GM23338 (cell line): ENCODE results near the gene GPATCH2. TPM values are rescaled to one million over a fixed set of nuclear protein-coding genes. Genes with fewer than 3 reads are reported as not detected.

ENCODE experiments used
- ATAC-seq: fragments of 200-7000 bp; cut with Tn5 transposase; 3 replicates; pipeline ENCODE4 v1.9.1; 2020
- DNase-seq: peaks from one replicate; pipeline ENCODE4 v3.0.0-alpha.2; 2015; ENCODE audit warnings: low spot score
- H2AFZ ChIP-seq: fragments of 200-600 bp; sonication (generic); 2 replicates; pipeline ENCODE4 v1.8.0; 2016; ENCODE audit warnings: antibody characterized with exemption, mild to moderate bottlenecking, moderate library complexity
- H3F3A ChIP-seq: fragments of 200-600 bp; sonication (generic); replicated peaks from 2 replicates; pipeline ENCODE4 v1.8.0; 2017; ENCODE audit warnings: antibody characterized with exemption, mixed run types, low read depth
- H3K27ac ChIP-seq: fragments of 200-600 bp; sonication (generic); 2 replicates; pipeline ENCODE4 v1.6.1; 2016; ENCODE audit warnings: low read depth
- H3K27me3 ChIP-seq: fragments of 200-600 bp; sonication (generic); 2 replicates; pipeline ENCODE4 v1.8.0; 2016; ENCODE audit warnings: mild to moderate bottlenecking, mixed run types, moderate library complexity; ENCODE audit not compliant: insufficient read depth
- H3K36me3 ChIP-seq: fragments of 200-600 bp; sonication (generic); 2 replicates; pipeline ENCODE4 v1.8.0; 2016; ENCODE audit warnings: mild to moderate bottlenecking; ENCODE audit not compliant: insufficient read depth
- H3K4me1 ChIP-seq: fragments of 200-600 bp; sonication (generic); 2 replicates; pipeline ENCODE4 v1.8.0; 2016; ENCODE audit warnings: mild to moderate bottlenecking, moderate library complexity; ENCODE audit not compliant: insufficient read depth
- H3K4me2 ChIP-seq: fragments of 200-600 bp; sonication (generic); 2 replicates; pipeline ENCODE4 v1.7.1; 2017; ENCODE audit warnings: mixed run types
- H3K4me3 ChIP-seq: fragments of 200-600 bp; sonication (generic); 2 replicates; pipeline ENCODE4 v1.6.1; 2016; ENCODE audit warnings: mixed run types
- H3K79me2 ChIP-seq: fragments of 200-600 bp; sonication (generic); replicated peaks from 2 replicates; pipeline ENCODE4 v1.8.0; 2017; ENCODE audit warnings: mild to moderate bottlenecking; ENCODE audit not compliant: insufficient read depth
- H3K9me2 ChIP-seq: fragments of 200-600 bp; sonication (generic); 2 replicates; pipeline ENCODE4 v1.8.0; 2017; ENCODE audit not compliant: insufficient read depth
- H4K20me1 ChIP-seq: fragments of 200-600 bp; sonication (generic); replicated peaks from 2 replicates; pipeline ENCODE4 v1.8.0; 2017; ENCODE audit warnings: mild to moderate bottlenecking; ENCODE audit not compliant: insufficient read depth
- H3K27ac Mint-ChIP-seq: 2 replicates; pipeline ENCODE4 v1.8.0; 2020; ENCODE audit warnings: inconsistent platforms, mild to moderate bottlenecking, moderate library complexity, mixed read lengths
- H3K27me3 Mint-ChIP-seq: 3 replicates; pipeline ENCODE4 v1.8.0; 2022; ENCODE audit warnings: low read depth, mild to moderate bottlenecking, moderate library complexity, mixed read lengths, inconsistent platforms; ENCODE audit not compliant: insufficient read depth, poor library complexity
- H3K36me3 Mint-ChIP-seq: 3 replicates; pipeline ENCODE4 v1.8.0; 2021; ENCODE audit warnings: low read depth, mild to moderate bottlenecking, inconsistent platforms, moderate library complexity, mixed read lengths
- H3K4me1 Mint-ChIP-seq: 3 replicates; pipeline ENCODE4 v1.8.0; 2020; ENCODE audit warnings: mild to moderate bottlenecking, inconsistent platforms, mixed read lengths
- H3K4me3 Mint-ChIP-seq: 3 replicates; pipeline ENCODE4 v1.8.0; 2021; ENCODE audit warnings: moderate library complexity, mild to moderate bottlenecking, inconsistent platforms, mixed read lengths
- H3K9me3 Mint-ChIP-seq: 3 replicates; pipeline ENCODE4 v1.8.0; 2020; ENCODE audit warnings: moderate library complexity, mild to moderate bottlenecking, inconsistent platforms, mixed read lengths
- ETS1 ChIP-seq: IDR thresholded peaks from 2 replicates; pipeline ENCODE4 v1.6.1; 2016; ENCODE audit warnings: antibody characterized with exemption
- EZH2 ChIP-seq: fragments of 200-600 bp; sonication (generic); IDR thresholded peaks from one replicate; pipeline ENCODE4 v1.8.0; 2017; ENCODE audit warnings: antibody characterized with exemption, mild to moderate bottlenecking, low read depth; ENCODE audit not compliant: unreplicated experiment
- EZH2phosphoT487 ChIP-seq: fragments of 200-600 bp; sonication (generic); IDR thresholded peaks from one replicate; pipeline ENCODE4 v1.8.1; 2018; ENCODE audit warnings: antibody characterized with exemption; ENCODE audit not compliant: unreplicated experiment
- NANOG ChIP-seq: IDR thresholded peaks from 2 replicates; pipeline ENCODE4 v1.6.1; 2016; ENCODE audit warnings: antibody characterized with exemption, borderline replicate concordance
- REST ChIP-seq: IDR thresholded peaks from one replicate; pipeline ENCODE4 v1.6.1; 2018; ENCODE audit warnings: antibody characterized with exemption; ENCODE audit not compliant: unreplicated experiment
- STAT1 ChIP-seq: IDR thresholded peaks from one replicate; pipeline ENCODE4 v1.6.1; 2016; ENCODE audit warnings: antibody characterized with exemption; ENCODE audit not compliant: unreplicated experiment
- ZNF331 ChIP-seq: fragments of 250-450 bp; sonication (Bioruptor Pico); IDR thresholded peaks from 2 replicates; pipeline ENCODE4 v1.5.0; 2020; ENCODE audit warnings: low read depth, mild to moderate bottlenecking, moderate library complexity
- ZNF462 ChIP-seq: fragments of 250-450 bp; sonication (Bioruptor Pico); IDR thresholded peaks from 2 replicates; pipeline ENCODE4 v1.5.0; 2020; ENCODE audit warnings: mild to moderate bottlenecking, moderate library complexity
- polyA plus RNA-seq: library from polyadenylated mRNA; unstranded; fragments of >200 nt; fragmentation: Nextera tagmentation; extraction: Ambion mirVana; gene quantifications from 2 replicates; pipeline ENCODE4 v1.2.1, GENCODE V29; 2016
- total RNA-seq: library from RNA; depleted of rRNA; stranded (reverse); fragments of >200 nt; shearing (Covaris generic); gene quantifications from 2 replicates; pipeline ENCODE4 v1.2.3, GENCODE V29; 2014

Gene GPATCH2
- total and polyA plus RNA-seq, 2 experiments from 2014 or later = 12.3 to 26.7 TPM

- TF ChIP-seq REST = no peak
- no peak for TF ChIP-seq ZNF331
- no peak for TF ChIP-seq ETS1
Observed at GRCh38 chr1:217403026-217403720, 227.7 kb downstream of the GPATCH2 start (continued).

GRCh38 chr1:217402301-217402700 lies 228.6 kb downstream of the GPATCH2 start:
- no peaks in the 10 kb centered on the region for H3K36me3 Mint-ChIP-seq
- H3K4me1 Mint-ChIP-seq = peaks cover 9% of the 10 kb centered on the region; the same call in 2 of the 3 replicates
- H3K9me3 Mint-ChIP-seq = no peaks in the 10 kb centered on the region
- Histone ChIP-seq H3F3A (no peaks in the 10 kb centered on the region), H3K9me2 (no peaks in the 10 kb centered on the region; the same call in 1 of the 2 replicates), H3K4me3 (no peak overlapping the region), H3K4me1 (no peaks in the 10 kb centered on the region), H3K36me3 (no peaks in the 10 kb centered on the region), H4K20me1 (no peaks in the 10 kb centered on the region), H2AFZ (no peak overlapping the region), H3K4me2 (no peak overlapping the region), H3K27ac (no peak overlapping the region), H3K79me2 (no peaks in the 10 kb centered on the region), H3K27me3 (no peaks in the 10 kb centered on the region)
- no peak for DNase-seq
- no peaks in the 10 kb centered on the region for H3K27me3 Mint-ChIP-seq
- no peak for ATAC-seq
- no peak overlapping the region for H3K4me3 Mint-ChIP-seq
- H3K27ac Mint-ChIP-seq = no peak overlapping the region
- TF ChIP-seq EZH2 = no peak
- TF ChIP-seq ZNF462 = no peak
- no peak for TF ChIP-seq ETS1
- no peak for TF ChIP-seq EZH2phosphoT487
- TF ChIP-seq STAT1 = no peak
- TF ChIP-seq NANOG = no peak
- no peak for TF ChIP-seq REST
